GM18511 (cell line): ENCODE data around the gene FAM177A1.

ENCODE experiments used
- ATAC-seq: cut with Tn5 transposase; IDR thresholded peaks from one replicate; pipeline ENCODE4 v1.9.1; 2021; ENCODE audit warnings: mild to moderate bottlenecking, moderate library complexity; ENCODE audit not compliant: unreplicated experiment

Gene FAM177A1

GRCh38 chr14:35122696-35123387 lies 76.8 kb downstream of the FAM177A1 start:
- ATAC-seq = peak; percentile 44

GRCh38 chr14:35123388-35123703 lies 77.3 kb downstream of the FAM177A1 start:
- ATAC-seq = no peak

GRCh38 chr14:35124127-35124526 lies 78.1 kb downstream of the FAM177A1 start:
- no peak for ATAC-seq
